DMS53 (cell line): Measurements from ENCODE around the gene VMAC.
A peak's percentile ranks its signal among the peaks of the same experiment; 100 is the strongest.
"Not testable (repeated sequence)": the region's sequence is repeated elsewhere in the genome, so short reads cannot be mapped to it uniquely, and the experiment has no call there.

Experiments
- DNase-seq: peaks from one replicate; lab custom pipeline; 2025; lab: John Stamatoyannopoulos, UW

Gene VMAC, protein sequence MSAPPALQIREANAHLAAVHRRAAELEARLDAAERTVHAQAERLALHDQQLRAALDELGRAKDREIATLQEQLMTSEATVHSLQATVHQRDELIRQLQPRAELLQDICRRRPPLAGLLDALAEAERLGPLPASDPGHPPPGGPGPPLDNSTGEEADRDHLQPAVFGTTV

DNA sequence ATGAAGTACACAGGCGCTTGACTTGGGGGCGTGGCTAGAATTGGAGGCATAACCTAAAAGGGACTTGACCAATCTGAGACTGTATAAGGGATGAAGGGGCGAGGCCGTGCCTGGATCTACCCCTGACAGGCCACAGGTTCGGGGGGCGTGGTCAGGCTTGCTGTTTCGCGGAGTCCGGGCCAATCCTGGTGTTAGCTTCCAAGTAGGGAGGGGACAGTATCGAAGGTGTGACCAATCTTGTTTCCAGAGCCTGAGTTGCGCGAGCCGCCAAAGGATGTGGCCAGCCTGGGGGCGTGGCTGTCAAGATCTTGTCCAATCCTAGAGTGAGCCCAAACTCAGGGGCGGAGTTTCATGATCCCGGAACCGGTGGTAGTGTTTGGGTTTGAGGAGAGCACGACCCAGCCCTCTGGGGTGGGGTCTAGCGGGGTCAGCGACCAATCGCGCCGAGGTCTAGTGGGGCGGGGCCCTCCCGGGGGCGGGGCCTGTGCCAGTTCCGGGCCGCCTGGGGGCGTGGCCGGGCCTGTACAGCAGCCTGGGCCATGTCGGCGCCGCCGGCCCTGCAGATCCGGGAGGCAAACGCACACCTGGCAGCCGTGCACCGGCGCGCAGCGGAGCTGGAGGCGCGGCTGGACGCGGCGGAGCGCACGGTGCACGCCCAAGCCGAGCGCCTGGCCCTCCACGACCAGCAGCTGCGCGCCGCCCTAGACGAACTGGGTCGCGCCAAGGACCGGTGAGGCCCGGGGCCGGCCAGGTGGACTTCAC, at the start of gene VMAC:
Gene VMAC (plus strand): TSS at position 521 of the 762 bp plus-strand sequence. CDS start 19 bp downstream, at position 540.
- peak; percentile 100 for DNase-seq

DNA sequence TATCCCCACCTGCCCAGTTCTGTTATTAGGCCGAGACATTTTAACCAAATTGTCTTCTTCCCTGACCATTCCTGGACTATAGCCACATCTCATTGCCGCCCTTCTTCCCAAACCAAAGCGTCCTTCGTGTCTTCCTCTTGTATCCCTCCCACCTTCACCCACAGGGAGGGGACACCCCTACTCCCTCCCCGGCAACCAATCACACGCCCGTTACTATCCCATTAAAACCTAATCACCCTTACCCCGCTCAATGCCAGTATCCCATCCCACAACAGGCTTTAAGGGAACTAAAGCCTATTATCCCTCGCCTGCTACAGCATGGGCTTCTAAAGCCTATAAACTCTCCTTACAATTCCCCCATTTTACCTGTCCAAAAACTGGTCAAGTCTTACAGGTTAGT, 49.5 kb upstream of the VMAC start:
- not testable (repeated sequence) for DNase-seq

DNA sequence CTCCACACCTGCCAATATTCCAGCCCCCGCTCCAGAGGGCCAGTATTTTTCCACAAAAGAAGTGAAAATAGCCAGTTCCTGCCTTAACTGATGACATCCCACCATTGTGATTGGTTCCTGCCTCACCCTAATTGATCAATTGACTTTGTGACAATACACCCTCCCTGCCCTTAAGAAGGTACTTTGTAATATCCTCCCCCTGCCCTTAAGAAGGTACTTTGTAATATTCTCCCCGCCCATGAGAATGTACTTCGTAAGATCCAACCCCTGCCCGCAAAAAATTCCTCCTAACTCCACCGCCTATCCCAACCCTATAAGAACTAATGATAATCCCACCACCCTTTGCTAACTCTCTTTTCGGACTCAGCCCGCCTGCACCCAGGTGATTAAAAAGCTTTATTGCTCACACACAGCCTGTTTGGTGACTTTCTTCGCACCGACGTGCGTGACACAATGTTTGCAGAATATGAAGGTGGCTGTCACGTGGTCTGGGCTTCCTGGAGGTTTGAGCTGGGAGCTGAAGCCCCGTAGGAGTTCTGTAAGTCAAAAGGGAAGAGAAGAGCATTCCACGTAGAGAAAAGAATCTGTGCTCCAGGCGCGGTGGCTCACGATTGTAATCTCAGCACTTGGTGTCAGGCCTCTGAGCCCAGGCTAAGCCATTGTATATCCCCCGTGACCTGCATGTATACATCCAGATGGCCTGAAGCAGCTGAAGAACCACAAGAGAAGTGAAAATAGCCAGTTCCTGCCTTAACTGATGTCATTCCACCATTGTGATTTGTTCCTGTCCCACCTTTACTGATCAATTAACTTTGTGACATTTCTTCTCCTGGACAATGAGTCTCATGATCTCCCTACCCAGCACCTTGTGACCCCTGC, 47.2 kb upstream of the VMAC start:
- no peak for DNase-seq

DNA sequence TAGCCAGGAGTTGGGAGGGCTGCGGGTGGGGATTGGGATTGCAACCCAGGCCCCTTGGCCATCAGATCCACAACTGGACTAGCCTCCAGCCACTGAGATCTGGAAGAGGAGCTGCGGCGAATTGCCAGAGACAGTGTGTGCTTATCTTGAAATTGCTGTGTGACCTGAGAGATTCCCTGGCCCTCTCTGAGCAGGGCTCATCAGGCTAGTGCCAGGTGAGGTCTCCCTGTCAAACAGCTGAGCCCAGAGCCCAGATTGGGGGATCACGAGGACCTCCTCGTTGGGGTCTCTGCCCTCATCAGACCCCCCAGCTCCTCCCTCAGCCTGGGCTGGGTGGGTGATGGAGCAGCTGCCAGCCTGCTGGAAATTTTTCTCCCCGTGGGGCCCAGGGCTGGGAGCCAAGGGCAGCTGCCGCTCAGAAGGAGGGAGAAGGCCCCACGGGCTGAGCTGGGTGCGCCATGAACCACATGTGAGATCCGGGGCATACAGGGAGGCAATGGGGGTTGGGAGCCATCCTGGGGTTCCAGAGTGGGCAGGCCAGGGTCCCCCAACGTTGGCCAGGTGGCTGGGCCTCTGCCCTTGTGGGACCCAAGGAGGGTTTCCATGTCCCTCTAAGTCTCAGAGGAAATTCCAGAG, 41.5 kb upstream of the VMAC start:
- DNase-seq: no peak

DNA sequence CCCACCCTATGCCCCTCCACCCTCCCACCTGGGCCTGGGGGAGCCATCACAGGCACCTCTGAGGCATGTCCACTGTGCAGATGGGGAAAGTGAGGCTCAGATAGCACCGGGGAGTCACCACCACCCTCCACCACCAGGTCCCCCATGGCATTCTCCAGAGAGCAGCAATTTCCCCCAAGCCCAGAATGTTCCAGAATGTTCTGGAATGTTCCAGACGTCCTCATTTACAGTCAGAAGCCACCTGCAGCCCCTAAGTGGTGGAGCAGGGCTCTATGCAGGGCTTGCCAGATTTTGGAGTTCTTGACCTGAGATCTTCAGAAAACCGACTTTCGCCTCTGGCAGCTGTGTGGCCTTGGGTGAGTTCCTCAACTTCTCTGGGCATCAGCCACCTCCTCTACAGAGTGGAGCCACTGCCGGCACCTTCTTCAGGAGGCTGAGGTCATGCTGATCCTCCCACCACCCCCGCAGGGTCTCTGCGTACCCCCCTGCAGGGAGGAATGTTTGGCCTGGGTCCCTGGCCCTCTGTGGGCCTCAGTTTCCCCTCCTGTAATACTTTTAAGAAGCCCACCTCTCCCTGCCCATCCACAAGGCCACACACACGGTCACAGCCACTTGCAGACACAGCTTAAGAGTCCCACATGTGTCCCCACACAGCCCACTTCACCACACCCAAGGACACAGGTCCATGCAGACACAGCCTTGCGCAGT, 40.5 kb upstream of the VMAC start:
- no peak for DNase-seq

DNA sequence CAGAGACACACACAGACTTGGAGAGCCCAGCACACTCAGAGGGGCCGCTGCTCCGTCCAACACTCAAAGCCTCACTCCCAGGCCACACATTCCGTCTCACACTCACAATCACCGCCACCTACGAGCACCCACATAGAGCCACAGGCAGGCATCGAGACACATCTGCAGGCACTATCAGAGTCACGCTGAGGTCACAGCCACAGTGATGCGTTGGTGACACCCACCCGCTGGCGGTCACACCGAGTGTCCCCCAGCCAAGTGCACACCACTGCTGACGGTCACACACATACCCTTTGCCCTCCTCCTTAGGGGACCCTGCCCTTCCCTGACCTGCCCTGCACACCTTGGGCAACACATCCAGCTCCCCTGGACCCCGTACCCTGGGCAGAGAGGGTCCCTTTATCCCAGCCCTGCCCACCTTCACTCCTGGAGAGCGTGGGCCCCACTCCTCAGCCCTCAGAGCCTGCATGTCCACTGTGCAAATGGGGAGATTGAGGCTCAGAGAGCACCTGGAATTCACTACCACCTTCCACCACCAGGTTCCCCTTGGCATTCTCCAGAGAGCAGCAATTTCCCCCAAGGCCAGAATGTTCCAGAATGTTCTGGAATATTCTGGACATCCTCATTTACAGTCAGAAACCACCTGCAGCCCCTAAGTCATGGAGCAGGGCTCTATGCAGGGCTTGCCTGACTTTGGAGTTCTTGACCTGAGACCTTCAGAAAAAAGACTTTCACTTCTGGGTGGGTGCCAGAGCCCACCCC, 39.8 kb upstream of the VMAC start:
- DNase-seq: no peak

DNA sequence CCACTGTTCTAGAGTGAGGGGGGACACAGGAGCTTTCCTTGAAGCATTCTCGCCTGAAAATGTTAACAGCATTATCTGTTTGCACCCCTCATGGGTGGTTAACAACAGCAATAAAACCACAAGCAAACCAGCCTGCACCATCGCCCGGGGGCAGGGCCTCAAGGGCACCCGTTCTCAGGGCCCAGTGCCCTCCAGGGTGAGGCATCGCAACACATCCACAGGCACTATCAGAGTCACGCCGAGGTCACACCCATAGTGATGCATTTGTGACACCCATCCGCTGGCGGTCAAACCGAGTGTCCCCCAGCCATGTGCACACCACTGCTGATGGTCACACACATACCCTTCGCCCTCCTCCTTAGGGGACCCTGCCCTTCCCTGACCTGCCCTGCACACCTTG, 38.9 kb upstream of the VMAC start:
- DNase-seq: no peak

DNA sequence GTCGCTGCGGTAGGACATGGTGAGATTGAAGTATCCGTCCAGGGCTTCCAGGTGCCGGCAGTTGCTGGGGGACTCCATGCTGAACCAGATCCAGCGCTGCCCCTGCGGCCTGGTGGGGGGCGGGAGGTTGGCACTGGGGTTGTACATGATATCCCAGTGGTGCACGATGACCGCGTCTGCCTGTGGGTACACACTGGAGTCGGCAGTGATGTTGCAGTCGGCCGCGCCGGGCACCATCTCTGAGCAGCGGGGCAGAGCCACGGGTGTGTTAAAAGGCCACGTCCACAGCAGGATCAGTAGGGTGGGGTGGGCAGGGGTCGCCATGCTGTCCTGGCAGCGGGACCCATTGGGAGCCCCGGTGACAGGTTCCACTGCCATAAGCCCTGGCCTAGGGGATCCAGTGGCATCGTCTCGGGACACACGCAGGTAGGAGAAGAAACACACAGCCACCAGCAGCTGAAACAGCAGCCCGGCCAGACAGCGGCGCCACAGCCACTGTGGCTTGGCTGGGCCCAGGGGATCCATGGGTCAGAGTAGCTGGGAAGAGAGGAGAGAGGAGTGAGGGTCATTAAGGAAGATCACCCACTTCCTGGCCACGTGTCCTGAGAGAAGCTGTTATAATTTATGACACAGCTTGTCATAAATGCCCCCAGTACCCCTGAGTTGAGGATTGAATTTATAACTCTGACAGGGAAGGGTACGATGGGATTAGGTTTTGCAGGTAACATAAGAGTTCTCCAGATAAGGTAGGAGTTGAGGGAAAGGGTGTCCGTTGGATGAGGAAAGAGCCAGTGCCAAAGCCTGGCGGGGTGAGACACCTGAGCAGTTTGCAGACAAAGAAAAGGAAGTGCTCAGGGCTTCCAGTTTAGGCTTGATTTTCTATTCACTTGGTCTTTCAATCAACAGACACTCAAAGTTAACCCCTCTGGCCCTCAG, 37.2 kb upstream of the VMAC start:
- no peak for DNase-seq

DNA sequence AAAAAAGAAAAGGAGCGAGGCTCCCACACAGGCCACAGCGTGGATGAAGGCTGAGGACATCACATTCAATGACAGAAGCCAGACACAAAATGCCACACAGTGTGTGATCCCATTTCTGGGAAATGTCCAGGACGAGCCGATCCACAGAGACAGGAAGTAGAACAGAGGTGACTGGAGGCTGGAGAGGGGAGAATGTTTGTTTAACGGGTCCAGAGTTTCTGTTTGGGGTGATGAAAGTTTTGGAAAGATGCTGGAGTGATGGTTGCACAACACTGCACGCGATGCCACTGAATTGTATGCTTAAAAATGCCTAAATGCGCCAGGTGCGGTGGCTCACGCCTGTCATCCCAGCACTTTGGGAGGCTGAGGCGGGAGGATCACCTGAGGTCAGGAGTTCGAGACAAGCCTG, 33.7 kb upstream of the VMAC start:
- no peak for DNase-seq

DNA sequence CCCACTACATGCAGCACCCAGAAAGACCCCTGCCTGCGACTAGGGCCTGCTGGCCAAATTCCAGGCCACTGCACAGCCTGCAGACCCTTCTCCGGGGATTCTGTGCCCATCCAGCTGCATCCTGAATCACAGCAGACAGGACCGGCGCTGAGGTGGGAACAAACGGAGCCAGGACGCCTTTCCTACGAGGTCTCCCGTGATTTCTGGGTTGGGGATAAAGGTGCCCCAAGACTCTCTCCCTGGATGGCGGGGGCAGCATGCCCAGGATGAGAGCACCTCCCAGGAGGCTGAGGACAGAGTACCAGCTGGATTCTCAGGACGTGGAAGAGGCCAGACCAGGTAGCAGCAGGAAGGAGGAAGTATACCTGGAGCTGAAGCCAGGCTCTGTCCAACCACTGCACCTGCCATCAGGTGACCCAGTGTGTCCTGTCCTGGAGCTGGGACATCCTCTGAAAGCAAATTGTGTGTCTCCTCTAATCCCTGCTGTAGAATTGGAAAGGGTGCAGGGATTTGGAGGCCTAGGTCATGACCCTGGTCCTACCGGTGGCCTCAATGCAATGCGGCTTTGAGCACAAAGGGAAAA, 31.0 kb upstream of the VMAC start:
- DNase-seq: peak; percentile 25

DNA sequence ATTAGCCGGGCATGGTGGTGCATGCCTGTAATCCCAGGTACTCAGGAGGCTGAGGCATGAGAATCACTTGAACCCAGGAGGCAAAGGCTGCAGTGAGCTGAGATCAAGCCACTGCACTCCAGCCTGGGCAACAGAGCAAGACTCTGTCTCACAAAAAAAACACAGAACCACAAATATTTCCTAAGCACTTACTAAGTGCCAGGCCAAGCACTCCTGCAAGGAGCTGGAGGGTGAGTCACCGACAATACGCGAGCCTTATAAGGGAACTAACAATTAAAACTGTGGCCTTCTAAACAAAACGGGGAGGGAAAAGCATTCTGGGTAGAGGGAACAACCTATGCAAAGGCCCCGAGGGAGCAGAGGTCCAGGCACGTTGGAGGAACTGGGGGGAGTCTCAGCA, 30.2 kb upstream of the VMAC start:
- DNase-seq: not testable (repeated sequence)

DNA sequence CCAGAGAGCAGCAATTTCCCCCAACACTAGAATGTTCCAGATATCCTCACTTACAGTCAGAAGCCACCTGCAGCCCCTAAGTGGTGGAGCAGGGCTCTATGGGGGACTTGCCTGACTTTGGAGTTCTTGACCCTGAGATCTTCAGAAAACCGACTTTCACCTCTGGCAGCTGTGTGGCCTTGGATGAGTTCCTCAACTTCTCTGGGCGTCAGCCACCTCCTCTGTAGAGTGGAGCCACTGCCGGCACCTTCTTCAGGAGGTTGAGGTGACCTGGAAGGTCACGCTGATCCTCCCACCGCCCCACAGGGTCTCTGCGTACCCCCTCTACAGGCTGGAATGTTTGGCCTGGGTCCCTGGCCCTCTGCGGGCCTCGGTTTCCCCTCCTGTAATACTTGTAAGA, 27.2 kb upstream of the VMAC start:
- DNase-seq: no peak

DNA sequence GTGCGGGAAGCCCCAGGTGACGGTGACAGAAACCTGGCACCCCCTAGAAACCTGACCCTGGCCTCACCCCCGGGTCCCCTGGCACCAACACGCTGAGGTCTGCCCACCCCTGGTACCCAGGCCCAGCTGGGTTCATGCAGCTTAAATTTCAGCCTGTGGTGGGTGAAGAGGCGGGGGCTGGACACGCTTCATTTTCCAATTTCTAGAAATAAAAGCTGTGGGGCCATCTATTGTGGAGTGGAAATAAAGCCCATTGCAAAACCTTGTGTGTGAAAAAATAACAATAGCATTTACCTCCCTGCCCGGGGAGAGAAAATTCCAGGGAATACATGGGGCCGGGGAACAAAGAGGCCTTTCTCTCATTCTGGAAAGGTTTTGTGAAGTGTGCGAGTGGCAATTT, 26.8 kb upstream of the VMAC start:
- DNase-seq: no peak

DNA sequence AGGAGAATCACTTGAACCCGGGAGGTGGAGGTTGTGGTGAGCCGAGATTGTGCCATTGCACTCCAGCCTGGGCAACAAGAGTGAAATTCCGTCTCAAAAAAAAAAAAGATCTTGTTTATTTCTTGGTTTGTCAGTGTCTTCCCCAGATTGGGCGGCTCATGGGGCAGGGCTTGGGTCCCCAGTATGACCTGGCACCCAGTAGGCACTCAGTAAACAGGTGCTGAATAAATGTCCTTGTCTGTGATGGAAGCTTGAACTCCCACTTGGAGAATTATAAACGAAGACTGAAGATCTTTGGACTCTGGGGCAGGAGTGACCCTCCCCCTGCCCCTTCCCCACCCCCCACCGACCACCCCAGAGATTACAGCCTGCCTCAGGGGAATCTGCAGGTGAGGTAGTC, 24.5 kb upstream of the VMAC start:
- no peak for DNase-seq

DNA sequence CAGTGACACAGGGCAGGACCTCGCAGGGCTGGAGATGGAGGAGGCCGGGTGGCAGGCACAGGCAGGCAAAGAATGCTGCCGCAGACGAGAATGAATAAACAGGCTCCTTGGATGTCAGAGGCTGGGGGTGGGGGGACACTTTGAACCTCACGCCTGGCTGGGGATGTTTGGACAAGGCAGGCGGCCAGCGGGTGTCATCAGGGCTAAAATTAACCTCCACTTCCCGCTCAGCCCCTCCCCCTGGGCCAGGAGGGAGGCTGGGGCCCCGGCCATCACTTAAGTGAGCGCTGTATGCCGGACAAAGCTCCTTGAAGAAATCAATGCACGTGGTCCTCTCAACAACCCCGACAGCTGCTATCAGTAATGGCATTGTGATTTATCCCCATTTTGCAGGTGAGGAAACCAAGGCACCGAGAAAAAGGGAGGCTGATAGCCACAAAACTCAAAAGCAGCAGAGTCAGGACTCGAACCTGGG, 24.0 kb upstream of the VMAC start:
- DNase-seq: peak; percentile 75

DNA sequence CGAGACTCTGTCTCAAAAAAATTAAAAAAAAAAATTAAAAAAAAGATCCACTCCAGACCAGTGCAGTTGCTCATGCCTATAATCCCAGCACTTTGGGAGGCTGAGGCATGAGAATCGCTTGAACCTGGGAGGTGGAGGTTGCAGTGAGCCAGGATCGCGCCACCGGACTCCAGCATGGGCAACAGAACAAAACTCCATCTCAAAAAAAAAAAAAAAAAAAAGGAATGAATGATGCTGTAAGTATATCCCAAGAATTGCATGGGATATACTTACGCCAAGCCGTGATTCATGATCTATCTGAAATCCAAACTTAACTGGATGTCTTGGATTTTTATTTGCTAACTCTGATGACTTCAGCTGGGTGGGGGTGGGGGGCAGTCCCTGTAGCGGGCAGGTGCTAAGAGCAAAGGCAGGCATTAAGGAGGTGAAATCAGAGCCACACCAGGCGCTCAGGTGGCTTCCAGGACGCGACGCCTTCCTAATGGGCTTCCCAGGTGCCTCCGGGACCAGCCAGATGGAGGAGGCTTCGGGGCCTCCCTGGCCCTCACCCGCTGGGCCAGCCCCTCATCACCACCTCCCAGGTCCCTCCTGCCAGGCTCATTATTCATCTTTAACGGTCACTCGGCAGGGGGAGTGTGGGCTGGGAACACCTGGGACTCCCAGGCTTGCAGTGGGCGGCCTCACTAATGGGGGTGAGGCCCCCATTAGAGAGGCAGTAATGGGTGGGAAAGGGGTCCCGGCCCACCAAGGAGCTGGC, 23.0 kb upstream of the VMAC start:
- peak; percentile 42 for DNase-seq

DNA sequence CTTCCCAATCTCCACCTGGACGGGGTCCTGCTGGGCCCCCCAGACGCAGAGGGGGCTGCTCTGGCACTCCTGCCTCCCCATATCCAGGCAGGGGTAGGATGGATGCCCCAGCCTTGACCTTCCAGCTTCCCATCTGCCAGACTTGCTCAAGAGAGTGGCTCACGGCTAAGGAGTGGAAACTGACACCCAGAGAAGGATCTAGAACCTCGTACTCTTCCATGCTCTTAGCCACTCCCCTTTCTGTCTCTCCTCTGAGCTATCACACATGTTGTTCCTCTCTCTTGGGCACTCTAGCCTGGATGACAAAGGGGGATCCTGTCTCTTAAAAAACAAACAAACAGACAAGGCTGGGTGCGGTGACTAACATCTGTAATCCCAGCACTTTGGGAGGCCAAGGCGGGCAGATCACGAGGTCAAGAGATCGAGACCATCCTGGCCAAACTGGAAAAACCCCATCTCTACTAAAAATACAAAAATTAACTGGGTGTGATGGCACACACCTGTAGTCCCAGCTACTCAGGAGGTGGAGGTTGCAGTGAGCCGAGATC, 22.2 kb upstream of the VMAC start:
- DNase-seq: no peak

DNA sequence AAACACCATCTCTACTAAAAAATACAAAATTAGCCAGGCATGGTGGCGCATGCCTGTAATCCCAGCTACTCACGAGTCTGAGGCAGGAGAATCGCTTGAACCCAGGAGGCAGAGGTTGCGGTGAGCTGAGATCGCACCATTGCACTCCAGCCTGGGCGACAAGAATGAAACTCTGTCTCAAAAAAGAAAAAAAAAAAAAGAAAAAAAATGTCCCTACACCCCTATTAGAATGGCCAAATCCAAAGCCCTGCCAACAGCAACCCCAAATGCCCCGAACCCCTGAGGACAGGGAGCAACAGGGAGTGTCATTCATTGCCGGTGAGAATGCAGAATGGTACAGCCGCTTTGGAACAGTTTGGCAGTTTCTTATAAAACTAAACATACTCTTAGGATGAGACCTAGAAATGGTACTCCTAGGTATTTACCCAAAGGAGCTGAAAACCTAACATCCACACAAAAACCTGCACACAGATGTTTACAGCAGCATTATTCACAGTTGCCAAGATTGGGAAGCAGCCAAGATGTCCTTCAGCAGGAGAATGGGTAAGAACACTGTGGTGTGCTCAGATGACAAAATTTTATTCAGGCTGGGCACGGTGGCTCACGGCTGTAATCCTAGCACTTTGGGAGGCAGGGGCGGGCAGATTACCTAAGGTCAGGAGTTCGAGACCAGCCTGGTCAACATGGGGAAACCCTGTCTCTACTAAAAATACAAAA, 21.4 kb upstream of the VMAC start:
- DNase-seq: not testable (repeated sequence)
